Liver (tissue), 9 donors: ENCODE measurements around the gene ERBB4. TPM values are rescaled to one million over a fixed set of nuclear protein-coding genes. Genes with fewer than 3 reads are reported as not detected.

ENCODE experiments used
- DNase-seq: peaks from one replicate; pipeline ENCODE4 v3.0.0-alpha.2; 2017; ENCODE audit warnings: low spot score
- H3K27ac ChIP-seq, 2 donors: one replicate each; pipeline ENCODE4 v1.7.0; 2013; ENCODE audit warnings: inconsistent platforms in 2 of 2, low read length in 2 of 2, control low read depth in 1 of 2, low read depth in 1 of 2, mild to moderate bottlenecking in 1 of 2
- H3K27me3 ChIP-seq, 4 donors: one replicate each; pipeline versions ENCODE4 v1.6.1 to v1.7.0; 2013; ENCODE audit warnings: low read length in 3 of 4, inconsistent platforms in 1 of 4, mild to moderate bottlenecking in 1 of 4, moderate library complexity in 1 of 4; ENCODE audit not compliant: control insufficient read depth in 4 of 4, insufficient read depth in 4 of 4
- H3K36me3 ChIP-seq, 4 donors: one replicate each; pipeline versions ENCODE4 v1.6.1 to v1.7.0; 2013; ENCODE audit warnings: low read length in 3 of 4, mild to moderate bottlenecking in 3 of 4, low read depth in 1 of 4, moderate library complexity in 1 of 4; ENCODE audit not compliant: control insufficient read depth in 4 of 4, insufficient read depth in 3 of 4
- H3K4me1 ChIP-seq, 4 donors: one replicate each; pipeline versions ENCODE4 v1.6.1 to v1.7.0; 2013; ENCODE audit warnings: low read length in 3 of 4, mild to moderate bottlenecking in 3 of 4, moderate library complexity in 1 of 4; ENCODE audit not compliant: control insufficient read depth in 4 of 4, insufficient read depth in 4 of 4
- H3K4me3 ChIP-seq, 3 donors: one replicate each; pipeline versions ENCODE4 v1.6.1 to v1.7.0; 2013; ENCODE audit warnings: low read length in 3 of 3, control low read depth in 1 of 3, low read depth in 1 of 3, mild to moderate bottlenecking in 1 of 3
- H3K9ac ChIP-seq, 2 donors: one replicate each; pipeline ENCODE4 v1.7.0; 2013; ENCODE audit warnings: low read length in 2 of 2, mild to moderate bottlenecking in 2 of 2, moderate library complexity in 2 of 2, control low read depth in 1 of 2, low read depth in 1 of 2
- H3K9me3 ChIP-seq, 4 donors: one replicate each; pipeline versions ENCODE4 v1.6.1 to v1.7.0; 2013; ENCODE audit warnings: low read length in 3 of 4; ENCODE audit not compliant: control insufficient read depth in 4 of 4
- ATF3 ChIP-seq: IDR thresholded peaks from 2 replicates; pipeline ENCODE4 v1.6.1; 2016; ENCODE audit warnings: antibody characterized with exemption
- CTCF ChIP-seq: fragments of 150-350 bp; IDR thresholded peaks from 2 replicates; pipeline ENCODE4 v1.5.1; 2017; ENCODE audit warnings: improper control_type of control experiment, low read depth, low read length; ENCODE audit not compliant: missing input control
- EGR1 ChIP-seq, 2 donors: IDR thresholded peaks; 2 replicates each; pipeline ENCODE4 v1.6.1; 2016 to 2018; ENCODE audit warnings: antibody characterized with exemption in 2 of 2, low read depth in 2 of 2
- FOXA1 ChIP-seq: IDR thresholded peaks from 2 replicates; pipeline ENCODE4 v1.6.1; 2016; ENCODE audit warnings: antibody characterized with exemption
- FOXA2 ChIP-seq: IDR thresholded peaks from 2 replicates; pipeline ENCODE4 v1.6.1; 2016; ENCODE audit warnings: antibody characterized with exemption
- HNF4A ChIP-seq, 2 donors: conservative IDR thresholded peaks; 2 replicates each; pipeline ENCODE4 v1.6.1; 2016; ENCODE audit warnings: antibody characterized with exemption in 2 of 2, mild to moderate bottlenecking in 2 of 2
- JUND ChIP-seq, 2 donors: IDR thresholded peaks; 2 replicates each; pipeline ENCODE4 v1.6.1; 2016; ENCODE audit warnings: antibody characterized with exemption in 2 of 2
- MAX ChIP-seq: IDR thresholded peaks from 2 replicates; pipeline ENCODE4 v1.6.1; 2016; ENCODE audit warnings: antibody characterized with exemption
- NR2F2 ChIP-seq: IDR thresholded peaks from 2 replicates; pipeline ENCODE4 v1.6.1; 2016; ENCODE audit warnings: antibody characterized with exemption
- REST ChIP-seq: IDR thresholded peaks from 2 replicates; pipeline ENCODE4 v1.6.1; 2016; ENCODE audit warnings: antibody characterized with exemption, mild to moderate bottlenecking
- SP1 ChIP-seq: IDR thresholded peaks from 2 replicates; pipeline ENCODE4 v1.6.1; 2018; ENCODE audit warnings: antibody characterized with exemption, mild to moderate bottlenecking
- TAF1 ChIP-seq: conservative IDR thresholded peaks from 2 replicates; pipeline ENCODE4 v1.6.1; 2016; ENCODE audit warnings: antibody characterized with exemption, mild to moderate bottlenecking
- ZBTB33 ChIP-seq: IDR thresholded peaks from 2 replicates; pipeline ENCODE4 v1.6.1; 2016; ENCODE audit warnings: antibody characterized with exemption
- WGBS: extraction: QIAGEN DNeasy Blood & Tissue Kit; methylation state at CpG from one replicate; pipeline ENCODE4 v1.1.7; 2013; 5-methylcytosine and 5-hydroxymethylcytosine counted together
- polyA plus RNA-seq, 2 donors: library from polyadenylated mRNA; stranded (reverse) in 1 of 2; unstranded in 1 of 2; fragments of 200-250 nt in 1 of 2; fragments of >200 nt in 1 of 2; fragmentation: Nextera tagmentation in 1 of 2; extraction: Ambion mirVana in 1 of 2; gene quantifications; one replicate each; pipeline versions ENCODE4 v1.2.1 to v1.2.3, GENCODE V29; 2013 to 2015
- total RNA-seq, 2 donors: library from RNA; depleted of rRNA; stranded (reverse); fragments of >200 nt; gene quantifications; one replicate each; pipeline ENCODE4 v1.2.3, GENCODE V29; 2014
- donor health status: healthy.
- donor health status: healthy.
- donor health status: healthy.
- donor health status: healthy.
- donor health status: healthy.

Gene ERBB4
- total and polyA plus RNA-seq, 4 donors = 0.03 to 0.42 TPM; not detected in 2

- H3K27me3 ChIP-seq = no peaks in the 10 kb centered on the region
- 61% methylated on average over 5 of the region's 5 CpGs for WGBS
Measured at GRCh38 chr2:212426637-212427412, 111.8 kb downstream of the ERBB4 start.

More at GRCh38 chr2:212426637-212427412, 111.8 kb downstream of the ERBB4 start:
- Histone ChIP-seq H3K27ac (no peak overlapping the region), H3K9me3 (no peaks in the 10 kb centered on the region), H3K9ac (no peak overlapping the region), H3K4me3 (no peak overlapping the region), H3K4me1 (no peaks in the 10 kb centered on the region), H3K36me3 (no peaks in the 10 kb centered on the region)
- TF ChIP-seq FOXA1 (no peak), SP1 (no peak), TAF1 (no peak), FOXA2 (no peak), EGR1 (IDR thresholded peaks at IDR 0.05; ENCODE audit: low read depth in 2 of 2) (no peak), ATF3 (no peak), MAX (no peak), REST (no peak), CTCF (no peak), HNF4A (conservative IDR thresholded peaks at IDR 0.05) (no peak), NR2F2 (no peak), JUND (IDR thresholded peaks at IDR 0.05) (no peak), ZBTB33 (no peak)
- DNase-seq = no peak
